OCI-LY7 (cell line): Measurements from ENCODE around the gene CACNG3. TPM values are rescaled to one million over a fixed set of nuclear protein-coding genes. Genes with fewer than 3 reads are reported as not detected.

Experiments used
- BruUV-seq: library from RNA; stranded (reverse); fragments of 400-500 nt; replicated peaks from 2 replicates; lab custom pipeline; 2021; lab: Mats Ljungman, UMichigan
- CTCF ChIA-PET: fragments of 300-600 bp; sonication (Branson Sonifier 250); formaldehyde crosslinking; loops from one replicate; lab custom pipeline; 2022; ENCODE audit warnings: antibody characterized with exemption; ENCODE audit not compliant: unreplicated experiment; lab: Charles Lee
- POLR2A ChIA-PET: fragments of 300-600 bp; sonication (Branson Sonifier 250); formaldehyde crosslinking; loops from one replicate; lab custom pipeline; 2022; ENCODE audit warnings: antibody characterized with exemption; lab: Charles Lee
- DNase-seq: peaks from one replicate; pipeline ENCODE4 v3.0.0-alpha.2; 2015; ENCODE audit warnings: low spot score
- H2AFZ ChIP-seq: fragments of 200-600 bp; sonication (generic), shearing (Covaris generic); 2 replicates; pipeline ENCODE4 v1.6.1; 2014; ENCODE audit warnings: mild to moderate bottlenecking, antibody characterized with exemption, low read length, moderate library complexity
- H3K27ac ChIP-seq: fragments of 200-600 bp; sonication (generic); 2 replicates; pipeline ENCODE4 v1.5.1; 2014; ENCODE audit warnings: mixed run types, low read depth, mild to moderate bottlenecking, moderate library complexity, low read length, inconsistent platforms; ENCODE audit not compliant: poor library complexity, severe bottlenecking
- H3K36me3 ChIP-seq: fragments of 200-600 bp; sonication (generic); 2 replicates; pipeline ENCODE4 v1.6.1; 2014; ENCODE audit warnings: mild to moderate bottlenecking, antibody characterized with exemption, low read length, moderate library complexity, mixed read lengths; ENCODE audit not compliant: insufficient read depth
- H3K4me1 ChIP-seq: fragments of 200-600 bp; sonication (generic); 2 replicates; pipeline ENCODE4 v1.5.1; 2014; ENCODE audit warnings: mild to moderate bottlenecking, low read length; ENCODE audit not compliant: insufficient read depth, poor library complexity, severe bottlenecking
- H3K4me2 ChIP-seq: fragments of 200-600 bp; sonication (generic); 2 replicates; pipeline ENCODE4 v1.6.1; 2014; ENCODE audit warnings: mild to moderate bottlenecking, low read length
- H3K4me3 ChIP-seq: fragments of 200-600 bp; sonication (generic); 2 replicates; pipeline ENCODE4 v1.5.1; 2014; ENCODE audit warnings: mild to moderate bottlenecking, low read depth, low read length; ENCODE audit not compliant: poor library complexity, severe bottlenecking
- H3K79me2 ChIP-seq: fragments of 200-600 bp; sonication (generic); 2 replicates; pipeline ENCODE4 v1.6.1; 2016; ENCODE audit warnings: low read depth, mild to moderate bottlenecking, low read length, moderate library complexity, mixed read lengths; ENCODE audit not compliant: insufficient read depth
- H3K9me2 ChIP-seq: fragments of 200-600 bp; sonication (generic); 2 replicates; pipeline ENCODE4 v1.6.1; 2016; ENCODE audit warnings: mild to moderate bottlenecking, low read length, mixed read lengths; ENCODE audit not compliant: insufficient read depth
- H3K9me3 ChIP-seq: fragments of 200-600 bp; sonication (generic); 2 replicates; pipeline ENCODE4 v1.6.1; 2014; ENCODE audit warnings: mild to moderate bottlenecking, mixed run types, low read length, mixed read lengths
- H4K20me1 ChIP-seq: fragments of 200-600 bp; sonication (generic); 2 replicates; pipeline ENCODE4 v1.6.1; 2014; ENCODE audit warnings: mild to moderate bottlenecking, antibody characterized with exemption, low read length, moderate library complexity, mixed read lengths; ENCODE audit not compliant: insufficient read depth
- EZH2phosphoT487 ChIP-seq: fragments of 200-600 bp; sonication (generic); IDR thresholded peaks from 2 replicates; pipeline ENCODE4 v1.6.1; 2018; ENCODE audit warnings: low read depth, borderline replicate concordance, mild to moderate bottlenecking, mixed run types, antibody characterized with exemption, low read length, moderate library complexity, mixed read lengths
- intact Hi-C: fragments of 100-400 bp; cut with micrococcal nuclease; formaldehyde crosslinking; loops from one replicate; pipeline ENCODE4 v1.10.0; 2022; ENCODE audit not compliant: unreplicated experiment
- total RNA-seq, 2 experiments: library from RNA; depleted of rRNA in 1 of 2; stranded (reverse); fragments of >200 nt in 1 of 2; shearing (Covaris generic) in 1 of 2; gene quantifications; 2 replicates each; pipeline ENCODE4 v1.2.3, GENCODE V29; 2014 to 2022
- TF ChIP-seq, protein P1 (sequence below): fragments of 200-600 bp; sonication (generic); conservative IDR thresholded peaks from 2 replicates; pipeline ENCODE4 v1.5.1; 2014; ENCODE audit warnings: mild to moderate bottlenecking, antibody characterized with exemption, low read length, moderate library complexity, mixed read lengths

CACNG3 gene
- total RNA-seq, 2 experiments from 2014 or later: 0.06 TPM; not detected in 1

DNA sequence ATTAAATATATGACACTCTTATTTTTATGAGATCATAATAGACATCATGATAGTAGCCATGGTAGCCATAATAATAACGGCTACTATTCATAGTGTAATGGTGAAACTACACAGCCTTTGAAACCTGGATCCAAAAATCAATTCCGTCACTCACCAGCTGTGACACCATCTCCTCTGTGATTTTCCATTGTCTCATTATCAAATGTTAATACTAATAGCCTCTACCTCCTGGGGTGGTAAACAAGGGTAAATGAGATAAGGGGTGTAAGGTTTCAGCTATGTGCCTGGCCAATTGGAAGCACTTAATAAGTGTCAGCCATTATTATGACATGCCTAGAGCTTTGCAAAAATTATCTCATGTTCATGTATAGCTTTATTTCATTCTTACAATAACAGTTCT is 88.6 kb downstream of the CACNG3 start:
- no peak overlapping the region for H3K27ac ChIP-seq
- H2AFZ ChIP-seq: no peak overlapping the region
- BruUV-seq: no TSS peak
- CTCF ChIA-PET: no interaction called here
- H4K20me1 ChIP-seq: no peaks in the 10 kb centered on the region
- H3K9me2 ChIP-seq: no peaks in the 10 kb centered on the region
- no peaks in the 10 kb centered on the region for H3K9me3 ChIP-seq
- intact Hi-C loops: no loop called here
- no peak overlapping the region for H3K4me2 ChIP-seq
- no peaks in the 10 kb centered on the region for H3K36me3 ChIP-seq
- H3K4me1 ChIP-seq: no peaks in the 10 kb centered on the region
- TF ChIP-seq, protein P1, sequence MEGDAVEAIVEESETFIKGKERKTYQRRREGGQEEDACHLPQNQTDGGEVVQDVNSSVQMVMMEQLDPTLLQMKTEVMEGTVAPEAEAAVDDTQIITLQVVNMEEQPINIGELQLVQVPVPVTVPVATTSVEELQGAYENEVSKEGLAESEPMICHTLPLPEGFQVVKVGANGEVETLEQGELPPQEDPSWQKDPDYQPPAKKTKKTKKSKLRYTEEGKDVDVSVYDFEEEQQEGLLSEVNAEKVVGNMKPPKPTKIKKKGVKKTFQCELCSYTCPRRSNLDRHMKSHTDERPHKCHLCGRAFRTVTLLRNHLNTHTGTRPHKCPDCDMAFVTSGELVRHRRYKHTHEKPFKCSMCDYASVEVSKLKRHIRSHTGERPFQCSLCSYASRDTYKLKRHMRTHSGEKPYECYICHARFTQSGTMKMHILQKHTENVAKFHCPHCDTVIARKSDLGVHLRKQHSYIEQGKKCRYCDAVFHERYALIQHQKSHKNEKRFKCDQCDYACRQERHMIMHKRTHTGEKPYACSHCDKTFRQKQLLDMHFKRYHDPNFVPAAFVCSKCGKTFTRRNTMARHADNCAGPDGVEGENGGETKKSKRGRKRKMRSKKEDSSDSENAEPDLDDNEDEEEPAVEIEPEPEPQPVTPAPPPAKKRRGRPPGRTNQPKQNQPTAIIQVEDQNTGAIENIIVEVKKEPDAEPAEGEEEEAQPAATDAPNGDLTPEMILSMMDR: no peak
- no peak for TF ChIP-seq EZH2phosphoT487
- POLR2A ChIA-PET: no interaction called here
- no peak overlapping the region for H3K4me3 ChIP-seq
- DNase-seq: no peak
- no peaks in the 10 kb centered on the region for H3K79me2 ChIP-seq

DNA sequence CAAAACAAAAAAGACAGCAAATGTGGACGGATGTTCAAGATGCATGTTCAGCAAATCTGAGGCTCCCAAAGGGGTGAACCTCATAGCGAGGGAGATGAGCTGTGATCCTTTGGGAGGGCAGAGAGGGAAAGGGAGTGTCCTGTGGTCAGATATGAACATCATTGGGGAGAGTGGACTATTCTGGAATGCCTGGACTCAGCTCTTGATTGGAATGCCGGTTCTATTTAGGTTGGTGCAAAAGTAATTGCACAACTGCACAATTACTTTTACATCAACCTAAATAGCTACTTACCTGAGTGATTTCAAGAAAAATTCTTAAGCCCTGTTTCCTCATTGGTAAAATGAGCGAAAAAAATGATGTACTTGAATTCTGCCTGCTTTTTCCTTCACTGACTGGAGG is 89.6 kb downstream of the CACNG3 start:
- DNase-seq: no peak
- H3K27ac ChIP-seq: no peak overlapping the region
- no peak overlapping the region for H3K4me2 ChIP-seq
- ChIA-PET POLR2A (interaction anchor here (1.3 kb wide), 1 partner anchor 27 kb away, joined by 3 read pairs; no protein-coding TSS in a partner anchor), CTCF (no interaction called here)
- no peaks in the 10 kb centered on the region for H4K20me1 ChIP-seq
- no peaks in the 10 kb centered on the region for H3K4me1 ChIP-seq
- H3K4me3 ChIP-seq: no peak overlapping the region
- BruUV-seq: no TSS peak
- H3K9me3 ChIP-seq: no peaks in the 10 kb centered on the region
- no peak overlapping the region for H2AFZ ChIP-seq
- H3K9me2 ChIP-seq: no peaks in the 10 kb centered on the region
- H3K79me2 ChIP-seq: no peaks in the 10 kb centered on the region
- H3K36me3 ChIP-seq: no peaks in the 10 kb centered on the region
- intact Hi-C loops: no loop called here
- no peak for TF ChIP-seq EZH2phosphoT487

DNA sequence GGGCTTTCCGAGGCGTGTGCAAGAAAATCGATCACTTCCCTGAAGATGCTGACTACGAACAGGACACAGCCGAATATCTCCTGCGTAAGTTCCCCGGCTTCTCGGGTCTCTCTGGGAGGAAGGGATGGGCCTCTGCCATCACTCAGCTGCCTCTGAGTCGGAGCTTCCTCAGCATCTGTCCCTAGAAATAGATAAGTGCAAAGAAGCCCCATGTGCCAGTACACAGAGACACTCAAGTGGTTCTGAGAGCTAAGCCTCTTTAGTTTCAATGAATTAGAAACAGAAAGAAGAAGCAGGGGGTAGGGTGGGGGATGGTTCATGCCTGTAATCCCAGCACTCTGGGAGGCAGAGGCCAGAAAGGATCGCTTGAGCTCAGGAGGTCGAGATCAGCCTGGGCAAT is 90.6 kb downstream of the CACNG3 start:
- H3K79me2 ChIP-seq: no peaks in the 10 kb centered on the region
- POLR2A ChIA-PET: interaction anchor here (1.3 kb wide), 1 partner anchor 26 kb away, joined by 3 read pairs; no protein-coding TSS in a partner anchor

More for the DNA sequence above, 90.6 kb downstream of the CACNG3 start:
- Histone ChIP-seq H3K4me3 (no peak overlapping the region), H3K36me3 (no peaks in the 10 kb centered on the region), H3K9me2 (no peaks in the 10 kb centered on the region), H3K4me2 (no peak overlapping the region), H3K9me3 (no peaks in the 10 kb centered on the region), H4K20me1 (no peaks in the 10 kb centered on the region), H2AFZ (no peak overlapping the region), H3K27ac (no peak overlapping the region), H3K4me1 (no peaks in the 10 kb centered on the region)
- TF ChIP-seq EZH2phosphoT487: no peak
- TF ChIP-seq, protein P1: no peak
- no peak for DNase-seq
- BruUV-seq: no TSS peak
- CTCF ChIA-PET: no interaction called here
- intact Hi-C loops: no loop called here
